Measurements from ENCODE around the gene TGM2. TPM values are rescaled to one million over a fixed set of nuclear protein-coding genes. Genes with fewer than 3 reads are reported as not detected.

Gene TGM2
- total and polyA plus RNA-seq, 9 of the 15 experiments (the other 6 are each of a cell fraction or from before 2014, with no cell fraction given) = 5.5 to 78.5 (median 37.6) TPM

DNA sequence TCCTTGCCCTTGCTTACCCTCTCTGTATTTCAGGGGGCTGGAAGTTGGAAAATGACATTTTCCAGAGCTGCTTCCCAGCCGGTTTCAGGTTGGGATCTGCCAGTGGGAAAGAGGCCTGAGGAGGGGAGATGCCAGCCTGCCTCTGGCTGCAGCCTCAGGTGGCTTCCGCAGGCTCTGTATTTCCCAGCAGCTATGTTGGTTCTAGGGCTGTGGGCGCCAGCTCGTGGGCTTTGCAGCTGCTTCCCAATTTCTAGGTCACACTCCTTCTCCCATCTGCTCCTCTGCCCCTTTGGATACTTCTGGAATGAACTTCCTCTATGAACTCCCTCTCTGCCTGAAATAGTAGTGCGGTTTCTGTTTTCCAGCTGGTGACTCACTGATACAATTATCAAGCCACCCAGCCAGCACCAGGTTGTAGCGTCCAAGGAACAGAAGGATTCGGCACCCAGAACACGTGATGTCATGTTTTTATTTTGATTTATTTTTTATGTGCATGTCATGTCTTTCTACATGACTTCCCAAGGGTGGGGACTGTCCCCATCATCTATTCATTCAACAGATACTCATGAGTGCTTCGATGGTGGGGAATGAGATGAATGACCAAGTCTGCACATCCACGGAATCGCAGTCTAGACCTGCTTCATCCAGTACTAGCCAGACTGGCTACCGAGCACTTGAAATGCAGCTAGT lies 38.0 kb downstream of the TGM2 start (continued):
- TF ChIP-seq, protein P1, sequence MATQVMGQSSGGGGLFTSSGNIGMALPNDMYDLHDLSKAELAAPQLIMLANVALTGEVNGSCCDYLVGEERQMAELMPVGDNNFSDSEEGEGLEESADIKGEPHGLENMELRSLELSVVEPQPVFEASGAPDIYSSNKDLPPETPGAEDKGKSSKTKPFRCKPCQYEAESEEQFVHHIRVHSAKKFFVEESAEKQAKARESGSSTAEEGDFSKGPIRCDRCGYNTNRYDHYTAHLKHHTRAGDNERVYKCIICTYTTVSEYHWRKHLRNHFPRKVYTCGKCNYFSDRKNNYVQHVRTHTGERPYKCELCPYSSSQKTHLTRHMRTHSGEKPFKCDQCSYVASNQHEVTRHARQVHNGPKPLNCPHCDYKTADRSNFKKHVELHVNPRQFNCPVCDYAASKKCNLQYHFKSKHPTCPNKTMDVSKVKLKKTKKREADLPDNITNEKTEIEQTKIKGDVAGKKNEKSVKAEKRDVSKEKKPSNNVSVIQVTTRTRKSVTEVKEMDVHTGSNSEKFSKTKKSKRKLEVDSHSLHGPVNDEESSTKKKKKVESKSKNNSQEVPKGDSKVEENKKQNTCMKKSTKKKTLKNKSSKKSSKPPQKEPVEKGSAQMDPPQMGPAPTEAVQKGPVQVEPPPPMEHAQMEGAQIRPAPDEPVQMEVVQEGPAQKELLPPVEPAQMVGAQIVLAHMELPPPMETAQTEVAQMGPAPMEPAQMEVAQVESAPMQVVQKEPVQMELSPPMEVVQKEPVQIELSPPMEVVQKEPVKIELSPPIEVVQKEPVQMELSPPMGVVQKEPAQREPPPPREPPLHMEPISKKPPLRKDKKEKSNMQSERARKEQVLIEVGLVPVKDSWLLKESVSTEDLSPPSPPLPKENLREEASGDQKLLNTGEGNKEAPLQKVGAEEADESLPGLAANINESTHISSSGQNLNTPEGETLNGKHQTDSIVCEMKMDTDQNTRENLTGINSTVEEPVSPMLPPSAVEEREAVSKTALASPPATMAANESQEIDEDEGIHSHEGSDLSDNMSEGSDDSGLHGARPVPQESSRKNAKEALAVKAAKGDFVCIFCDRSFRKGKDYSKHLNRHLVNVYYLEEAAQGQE (IDR thresholded peaks at IDR 0.05; ENCODE audit: borderline replicate concordance) = peak; percentile 98
- TF ChIP-seq, protein P1 (CRISPR knock-in tag; IDR thresholded peaks at IDR 0.05; ENCODE audit: low read depth) = no peak
- TF ChIP-seq HDAC1 (IDR thresholded peaks at IDR 0.05) = peak in 1 of 2 experiments; percentile 87; a peak in 2 of 4 replicates
- no peak for TF ChIP-seq WHSC1 (IDR thresholded peaks at IDR 0.05; ENCODE audit: low read length)
- TF ChIP-seq, protein P2, sequence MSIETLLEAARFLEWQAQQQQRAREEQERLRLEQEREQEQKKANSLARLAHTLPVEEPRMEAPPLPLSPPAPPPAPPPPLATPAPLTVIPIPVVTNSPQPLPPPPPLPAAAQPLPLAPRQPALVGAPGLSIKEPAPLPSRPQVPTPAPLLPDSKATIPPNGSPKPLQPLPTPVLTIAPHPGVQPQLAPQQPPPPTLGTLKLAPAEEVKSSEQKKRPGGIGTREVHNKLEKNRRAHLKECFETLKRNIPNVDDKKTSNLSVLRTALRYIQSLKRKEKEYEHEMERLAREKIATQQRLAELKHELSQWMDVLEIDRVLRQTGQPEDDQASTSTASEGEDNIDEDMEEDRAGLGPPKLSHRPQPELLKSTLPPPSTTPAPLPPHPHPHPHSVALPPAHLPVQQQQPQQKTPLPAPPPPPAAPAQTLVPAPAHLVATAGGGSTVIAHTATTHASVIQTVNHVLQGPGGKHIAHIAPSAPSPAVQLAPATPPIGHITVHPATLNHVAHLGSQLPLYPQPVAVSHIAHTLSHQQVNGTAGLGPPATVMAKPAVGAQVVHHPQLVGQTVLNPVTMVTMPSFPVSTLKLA (conservative IDR thresholded peaks at IDR 0.05) = peak; percentile 78 to 88
- TF ChIP-seq EP300 (IDR thresholded peaks at IDR 0.05; ENCODE audit: low read length) = peak; percentile 90
- no peak for TF ChIP-seq HIVEP1 (CRISPR knock-in tag; IDR thresholded peaks at IDR 0.05)
- peak; percentile 97 for TF ChIP-seq TCF3 (CRISPR knock-in tag; IDR thresholded peaks at IDR 0.05)
- peak; percentile 94 for TF ChIP-seq TAL1 (IDR thresholded peaks at IDR 0.05)
- TF ChIP-seq HDAC3 (IDR thresholded peaks at IDR 0.05; ENCODE audit: borderline replicate concordance, partially characterized antibody) = peak; percentile 60
- no peak for TF ChIP-seq HNRNPK (IDR thresholded peaks at IDR 0.05; ENCODE audit: low read depth, low read length, poor library complexity, severe bottlenecking)
- TF ChIP-seq, protein P3, sequence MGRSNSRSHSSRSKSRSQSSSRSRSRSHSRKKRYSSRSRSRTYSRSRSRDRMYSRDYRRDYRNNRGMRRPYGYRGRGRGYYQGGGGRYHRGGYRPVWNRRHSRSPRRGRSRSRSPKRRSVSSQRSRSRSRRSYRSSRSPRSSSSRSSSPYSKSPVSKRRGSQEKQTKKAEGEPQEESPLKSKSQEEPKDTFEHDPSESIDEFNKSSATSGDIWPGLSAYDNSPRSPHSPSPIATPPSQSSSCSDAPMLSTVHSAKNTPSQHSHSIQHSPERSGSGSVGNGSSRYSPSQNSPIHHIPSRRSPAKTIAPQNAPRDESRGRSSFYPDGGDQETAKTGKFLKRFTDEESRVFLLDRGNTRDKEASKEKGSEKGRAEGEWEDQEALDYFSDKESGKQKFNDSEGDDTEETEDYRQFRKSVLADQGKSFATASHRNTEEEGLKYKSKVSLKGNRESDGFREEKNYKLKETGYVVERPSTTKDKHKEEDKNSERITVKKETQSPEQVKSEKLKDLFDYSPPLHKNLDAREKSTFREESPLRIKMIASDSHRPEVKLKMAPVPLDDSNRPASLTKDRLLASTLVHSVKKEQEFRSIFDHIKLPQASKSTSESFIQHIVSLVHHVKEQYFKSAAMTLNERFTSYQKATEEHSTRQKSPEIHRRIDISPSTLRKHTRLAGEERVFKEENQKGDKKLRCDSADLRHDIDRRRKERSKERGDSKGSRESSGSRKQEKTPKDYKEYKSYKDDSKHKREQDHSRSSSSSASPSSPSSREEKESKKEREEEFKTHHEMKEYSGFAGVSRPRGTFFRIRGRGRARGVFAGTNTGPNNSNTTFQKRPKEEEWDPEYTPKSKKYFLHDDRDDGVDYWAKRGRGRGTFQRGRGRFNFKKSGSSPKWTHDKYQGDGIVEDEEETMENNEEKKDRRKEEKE (IDR thresholded peaks at IDR 0.05; ENCODE audit: borderline replicate concordance in 1 of 2, control insufficient read depth in 1 of 2, low read depth in 2 of 2, low read length in 1 of 2) = no peak
- peak; percentile 96 for TF ChIP-seq SMARCA4 (IDR thresholded peaks at IDR 0.05)
- TF ChIP-seq DPF2 (IDR thresholded peaks at IDR 0.05) = peak; percentile 94
- TF ChIP-seq THRAP3 (IDR thresholded peaks at IDR 0.05; ENCODE audit: borderline replicate concordance) = no peak
